NOMO-1 treated with DMSO at 0.1 percent for 48 hours (cell line): Measurements from ENCODE around the gene IGF2BP3.
"Not testable (repeated sequence)": the region's sequence is repeated elsewhere in the genome, so short reads cannot be mapped to it uniquely, and the experiment has no call there.

Experiments
- DNase-seq: peaks from one replicate; lab custom pipeline; 2025; ENCODE audit not compliant: unreplicated experiment; lab: John Stamatoyannopoulos, UW

IGF2BP3 gene

DNA sequence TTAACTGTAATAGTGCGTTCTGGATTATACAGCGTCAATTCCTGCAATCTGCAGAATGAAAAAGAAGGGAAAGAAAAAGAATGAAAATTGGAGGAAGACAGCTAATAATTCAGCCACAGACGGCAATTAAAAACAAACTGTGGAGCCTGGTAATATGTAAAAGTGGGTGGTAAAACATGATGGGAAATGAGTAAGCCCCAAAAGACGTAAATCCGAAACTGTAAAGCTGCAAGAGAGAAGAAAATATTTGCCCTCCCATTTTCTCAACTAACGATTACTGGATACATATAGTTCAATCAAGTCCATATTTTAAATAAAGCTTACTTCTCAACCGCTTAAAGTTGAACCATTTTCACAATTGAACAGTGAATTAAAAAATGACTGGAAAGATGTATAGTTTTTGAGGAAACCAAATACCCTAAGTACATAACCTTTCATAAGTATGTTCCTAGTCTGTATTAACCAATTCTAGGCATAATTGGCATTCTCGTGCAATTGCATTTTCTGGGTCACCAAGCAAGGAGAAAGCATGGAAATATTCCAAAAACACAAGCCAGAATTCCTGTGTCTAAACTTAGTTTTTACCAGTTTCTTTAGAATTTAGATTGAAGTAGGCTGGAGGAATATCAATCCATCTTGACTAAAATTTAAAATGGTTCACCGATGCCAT is 126.3 kb downstream of the IGF2BP3 start:
- DNase-seq: no peak

DNA sequence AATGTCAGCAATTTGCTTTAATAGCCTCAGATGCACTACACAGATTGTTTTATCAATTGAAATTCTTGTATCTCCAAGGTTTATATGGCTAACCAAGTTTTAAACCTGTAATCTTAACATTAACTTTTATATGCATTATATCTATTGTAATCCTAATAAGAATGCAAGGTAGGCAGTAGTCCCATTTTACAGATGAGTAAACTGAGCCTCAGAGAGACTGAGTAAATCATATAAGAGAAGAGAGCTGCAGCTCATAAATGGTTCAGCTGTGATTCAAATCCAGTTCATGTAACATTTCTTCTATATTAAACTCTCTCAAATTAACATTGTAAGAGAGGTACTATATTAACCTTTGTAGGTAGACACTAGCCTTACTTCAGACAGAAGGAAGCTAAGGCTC is 127.2 kb downstream of the IGF2BP3 start:
- no peak for DNase-seq

DNA sequence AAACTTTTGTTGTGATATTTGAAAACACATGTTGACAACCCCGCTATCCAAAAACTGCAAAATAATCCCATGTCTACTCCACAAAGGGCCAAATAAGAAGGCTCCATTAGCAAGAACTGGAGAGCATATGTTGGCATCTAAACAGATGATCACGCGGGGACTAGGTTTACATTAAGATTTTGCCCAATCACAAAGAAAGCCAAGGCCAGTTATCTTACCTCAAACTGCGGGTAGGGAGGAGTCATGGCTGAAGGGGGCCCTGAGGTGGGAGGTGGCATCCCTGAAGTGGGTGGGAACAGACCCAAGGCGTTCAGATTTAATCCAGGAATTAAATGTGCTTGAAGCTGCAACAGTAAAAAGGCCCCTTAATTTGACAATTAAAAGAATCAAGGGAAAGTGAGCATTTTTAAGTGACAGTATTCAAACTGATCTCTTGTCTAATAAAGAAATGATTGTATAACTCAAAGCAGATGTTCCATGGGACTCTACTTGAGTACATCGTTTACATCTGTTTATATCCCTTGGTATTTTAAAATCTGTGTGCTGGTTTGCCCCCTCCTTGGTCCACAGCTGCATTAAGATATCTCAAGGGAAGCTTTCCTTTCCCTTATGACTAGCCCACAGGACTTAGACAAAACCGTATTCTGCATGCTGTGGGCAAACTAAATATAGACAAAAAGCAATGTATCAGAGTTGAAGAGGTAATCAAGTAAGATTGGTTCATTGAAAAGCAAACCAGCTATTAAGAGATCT is 128.3 kb downstream of the IGF2BP3 start:
- no peak for DNase-seq

DNA sequence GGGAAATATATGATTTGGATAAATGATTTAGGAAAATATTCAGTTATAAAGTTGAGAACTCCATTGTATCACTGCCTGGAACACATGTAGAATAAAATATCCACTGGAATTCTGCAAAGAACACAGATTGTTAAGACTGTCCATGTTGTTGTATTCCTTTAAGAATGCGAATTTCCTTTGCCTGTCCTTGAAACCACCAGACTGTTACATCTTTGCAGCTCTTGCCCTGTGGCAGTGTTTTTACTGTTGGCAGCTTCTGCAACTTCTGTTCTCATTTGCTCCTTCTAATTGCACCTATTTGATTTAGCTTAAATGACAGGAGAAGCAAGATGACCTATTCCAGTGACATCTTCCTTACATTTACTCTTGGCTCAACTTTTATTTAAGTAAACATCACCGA is 131.4 kb downstream of the IGF2BP3 start:
- no peak for DNase-seq

DNA sequence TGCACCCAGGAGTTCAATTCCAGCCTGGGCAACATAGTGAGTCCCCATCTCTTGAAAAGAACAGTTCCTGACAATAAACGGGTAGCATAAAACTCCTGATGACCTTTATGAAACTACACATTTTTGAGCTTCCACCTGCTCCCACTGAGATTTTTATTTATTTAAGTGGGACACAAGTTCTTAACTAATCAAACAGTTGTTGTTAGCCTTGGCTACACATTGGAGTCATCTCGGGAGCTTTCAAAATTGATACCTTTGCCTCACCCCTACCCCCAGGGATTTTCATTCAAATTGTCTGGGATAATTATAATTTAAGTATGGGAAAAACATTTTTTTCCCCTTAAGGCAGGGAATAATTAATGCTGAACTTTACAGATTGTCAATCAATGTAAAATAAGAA is 131.9 kb downstream of the IGF2BP3 start:
- DNase-seq: no peak

DNA sequence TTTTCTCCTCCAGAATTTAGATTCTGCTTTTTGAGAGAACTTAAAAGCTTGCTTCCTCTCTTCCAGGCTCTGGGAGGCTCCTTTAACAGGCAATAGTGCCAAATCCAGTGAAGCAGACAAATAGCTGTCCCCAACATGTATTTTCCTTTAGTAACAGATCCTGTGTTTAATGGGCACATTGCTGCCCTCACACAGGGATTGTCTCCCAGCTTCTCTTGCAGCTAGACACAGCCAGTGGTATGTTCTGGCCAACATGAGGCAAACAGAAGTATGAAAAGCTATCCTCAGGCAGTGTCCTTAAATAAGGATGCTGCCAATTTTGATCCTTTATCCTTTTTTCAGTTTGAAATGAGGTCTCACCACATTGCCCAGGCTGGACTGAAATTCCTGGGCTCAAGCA is 132.9 kb downstream of the IGF2BP3 start:
- no peak for DNase-seq

DNA sequence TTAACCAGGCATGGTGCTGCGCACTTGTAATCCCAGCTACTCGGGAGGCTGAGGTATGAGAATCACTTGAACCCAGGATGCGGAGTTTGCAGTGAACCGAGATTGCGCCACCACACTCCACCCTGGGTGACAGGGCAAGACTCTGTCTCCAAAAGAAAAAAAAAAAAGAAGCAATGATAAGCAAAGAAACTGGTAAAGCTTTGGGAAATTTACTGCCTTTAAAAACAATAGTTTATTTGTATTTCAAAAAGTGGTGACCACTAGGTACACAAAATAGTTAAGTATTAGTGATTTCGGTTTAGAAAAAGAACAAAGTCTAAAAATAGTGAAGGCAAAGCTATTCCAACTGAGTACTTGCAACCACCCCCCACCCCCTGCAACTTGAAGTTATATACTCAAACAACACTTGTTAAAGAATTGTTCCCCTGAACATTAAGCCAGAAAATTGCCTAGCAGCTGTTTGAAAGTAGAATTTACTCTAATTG is 133.4 kb downstream of the IGF2BP3 start:
- no peak for DNase-seq

DNA sequence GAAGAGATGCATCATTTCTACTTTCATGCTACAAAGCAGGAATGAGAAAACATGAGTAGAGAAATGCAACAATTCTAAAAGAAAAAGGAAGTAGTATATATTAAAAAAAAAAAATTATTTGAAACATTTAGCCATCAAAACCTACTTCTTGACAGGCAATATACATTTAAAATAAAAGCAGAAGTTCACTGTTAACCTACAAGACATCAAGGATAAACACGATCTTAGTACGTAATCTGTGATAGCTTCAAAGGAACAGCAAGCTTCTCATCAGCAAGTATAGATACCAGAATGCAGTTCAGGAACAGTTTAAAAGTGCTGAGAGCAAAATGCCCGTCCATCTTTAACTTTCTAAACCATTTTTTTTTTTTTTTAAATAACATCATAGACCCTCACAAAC is 134.2 kb downstream of the IGF2BP3 start:
- peak; percentile 49 for DNase-seq

DNA sequence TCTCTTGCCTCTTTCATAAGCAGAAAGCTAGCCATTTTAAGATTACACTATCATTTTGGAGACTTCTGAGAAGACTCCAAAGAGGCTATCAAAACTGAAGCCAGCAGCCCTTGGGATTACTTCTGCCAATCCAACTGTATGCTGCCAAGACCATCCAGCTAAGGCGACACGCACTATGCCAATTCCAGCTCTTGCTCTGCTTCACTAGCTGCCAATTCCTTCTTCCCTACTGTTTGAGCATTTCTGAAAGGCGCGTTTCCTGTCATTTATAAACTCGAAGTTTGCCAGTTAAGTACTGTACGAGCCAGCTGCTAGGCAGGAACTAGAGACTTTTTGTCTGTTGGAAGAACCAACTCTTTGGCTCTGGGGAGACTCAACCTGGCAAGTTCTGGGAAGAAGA is 134.7 kb downstream of the IGF2BP3 start:
- no peak for DNase-seq

DNA sequence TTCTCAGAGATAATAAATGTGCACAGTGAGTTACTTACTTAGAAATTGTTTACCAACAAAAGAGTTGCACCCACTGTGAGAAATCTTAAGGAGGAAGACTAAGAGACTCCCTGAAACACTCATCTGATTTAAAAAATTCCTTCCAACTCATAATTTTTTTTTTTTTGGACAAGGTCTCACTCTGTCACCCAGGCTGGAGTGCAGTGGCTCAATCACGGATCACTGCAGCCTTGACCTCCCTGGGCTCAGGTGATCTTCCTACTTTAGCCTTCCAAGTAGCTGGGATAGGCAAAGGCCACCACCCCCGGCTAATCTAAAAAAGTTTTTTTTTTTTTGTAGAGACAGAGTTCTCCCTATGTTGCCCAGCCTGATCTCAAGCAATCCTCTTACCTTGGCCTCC is 135.2 kb downstream of the IGF2BP3 start:
- no peak for DNase-seq

DNA sequence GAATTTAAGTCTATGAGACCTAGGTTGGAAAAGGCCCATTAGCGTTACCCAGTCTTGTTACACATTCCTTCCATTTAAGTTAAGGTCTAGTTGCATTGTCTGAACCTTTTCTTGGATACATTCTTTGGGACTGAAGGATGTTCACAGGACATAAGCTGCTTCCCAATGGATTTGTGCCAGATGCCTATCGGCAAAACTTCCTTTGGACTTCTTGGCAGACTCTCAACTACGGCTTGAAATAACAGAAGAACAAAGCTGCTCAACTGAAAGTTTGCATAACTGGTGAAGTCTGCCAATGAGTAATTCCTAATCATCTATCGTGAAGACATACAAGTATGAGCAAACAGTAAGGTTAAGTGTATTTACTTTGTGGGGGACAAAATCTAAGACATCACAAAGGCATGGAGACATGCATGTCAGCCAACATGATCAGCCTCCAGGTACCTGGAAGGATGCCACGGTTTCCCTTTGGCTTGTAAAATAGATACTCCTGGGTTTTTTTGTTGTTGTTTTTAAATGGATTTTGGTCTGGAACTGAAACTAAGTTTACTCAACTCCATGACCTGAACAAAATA is 135.7 kb downstream of the IGF2BP3 start:
- DNase-seq: no peak

DNA sequence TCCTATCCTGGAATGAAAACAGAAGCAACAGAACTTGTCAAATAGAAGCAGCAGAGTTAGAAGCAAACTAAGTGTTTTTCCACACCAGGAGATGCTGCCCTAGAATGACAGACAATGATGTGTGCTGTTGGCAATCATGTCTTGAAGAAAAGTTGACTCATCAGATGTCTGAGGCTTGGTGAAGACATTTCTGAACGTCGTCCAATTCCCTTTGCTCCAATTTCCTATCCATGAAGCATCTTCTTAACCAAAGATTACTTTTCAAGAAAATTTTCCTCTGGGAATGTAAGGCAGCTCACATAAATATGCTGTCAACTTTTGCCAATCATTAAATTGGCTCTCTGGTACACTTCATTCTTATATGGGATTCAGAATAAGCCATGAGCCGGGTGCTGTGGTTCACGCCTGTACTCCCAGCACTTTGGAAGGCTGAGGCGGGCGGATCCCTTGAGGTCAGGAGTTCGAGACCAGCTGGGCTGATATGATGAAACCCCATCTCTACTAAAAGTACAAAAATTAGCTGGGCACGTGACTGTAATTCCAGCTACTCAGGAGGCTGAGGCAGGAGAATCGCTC is 136.5 kb downstream of the IGF2BP3 start:
- no peak for DNase-seq

DNA sequence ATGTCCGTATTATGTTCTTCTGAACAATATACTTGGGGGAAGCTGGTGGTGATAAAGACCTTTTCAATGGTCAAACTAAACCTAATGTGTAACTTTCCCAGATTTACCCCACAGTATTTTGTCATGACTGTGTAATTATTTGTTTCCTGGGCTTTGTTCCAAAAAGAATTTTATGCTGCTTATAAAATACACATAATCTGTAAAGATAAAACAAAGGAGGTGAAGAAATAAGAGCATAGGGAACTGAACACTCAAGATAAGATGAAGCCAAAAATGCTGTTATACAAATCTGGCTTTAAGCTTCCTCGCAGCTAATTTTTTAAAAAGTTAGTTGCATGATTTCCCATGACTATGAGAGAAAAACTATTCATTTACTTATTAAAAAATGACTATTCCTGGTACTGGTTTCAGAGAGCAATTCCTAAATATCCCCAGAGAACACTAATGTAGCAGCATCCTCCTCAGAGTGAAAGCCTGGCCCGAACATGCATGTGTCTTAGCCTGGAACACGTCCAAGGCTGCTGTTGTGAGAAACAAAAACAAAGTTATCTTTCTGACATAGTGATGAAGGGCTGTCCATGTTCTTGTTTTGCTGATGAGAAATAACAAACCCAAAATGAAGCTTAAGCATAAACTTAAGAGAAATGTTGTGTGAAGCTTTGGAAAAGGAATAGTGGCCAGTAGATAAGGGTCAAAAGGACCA is 137.2 kb downstream of the IGF2BP3 start:
- DNase-seq: no peak

DNA sequence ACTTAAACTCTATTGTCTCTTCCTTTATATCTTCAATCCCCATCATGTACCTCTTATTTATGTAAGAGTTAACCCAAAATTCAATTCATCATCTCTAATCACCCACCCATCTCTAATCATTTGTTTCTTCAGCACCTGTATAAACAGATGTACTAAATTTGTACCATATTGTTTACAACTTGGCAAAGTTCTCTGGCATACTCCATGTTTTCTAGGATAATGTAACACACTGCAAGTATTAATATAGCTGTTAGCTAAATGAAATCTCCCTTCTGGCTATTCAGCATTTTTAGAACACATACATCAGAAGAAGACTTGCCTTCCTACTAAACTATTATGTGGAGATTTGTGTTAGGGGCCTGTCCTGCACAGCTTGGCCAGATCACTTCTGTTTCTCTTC is 138.1 kb downstream of the IGF2BP3 start:
- DNase-seq: no peak

DNA sequence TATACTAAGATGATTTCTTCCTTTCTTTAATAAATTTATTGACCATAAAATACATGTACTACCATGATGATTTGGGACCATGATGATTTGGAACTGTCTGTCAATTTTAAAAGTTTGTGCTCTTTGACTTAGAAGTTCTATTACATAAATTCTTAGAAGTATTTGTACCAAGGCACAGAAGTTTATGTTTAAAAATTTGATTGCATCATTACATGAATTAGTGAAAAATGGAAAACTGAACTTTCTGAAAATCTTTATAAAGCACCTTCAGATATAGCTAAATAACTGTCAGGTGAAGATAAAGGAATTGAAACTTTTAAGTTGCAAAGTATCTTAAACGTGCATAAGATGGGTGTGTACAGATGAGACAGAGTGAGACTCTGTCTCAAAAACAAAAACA is 139.2 kb downstream of the IGF2BP3 start:
- DNase-seq: no peak

DNA sequence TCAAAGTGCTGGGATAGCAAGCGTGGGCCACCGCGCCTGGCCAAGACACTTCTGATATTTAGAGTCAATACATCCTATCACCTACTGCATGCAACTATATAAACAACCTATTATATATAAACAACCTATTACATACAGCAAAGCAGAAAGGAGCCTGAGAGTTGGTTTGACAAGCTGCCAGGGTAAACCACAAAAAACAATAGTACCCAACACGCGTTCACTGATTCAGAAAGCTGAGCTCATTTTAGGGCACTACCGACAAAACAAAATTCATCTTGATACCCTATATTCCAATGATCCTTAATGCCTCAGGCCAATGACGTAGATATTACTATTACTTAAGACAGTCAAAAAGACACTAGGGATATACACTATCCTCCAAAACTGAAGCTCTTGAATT is 154.9 kb downstream of the IGF2BP3 start:
- no peak for DNase-seq

DNA sequence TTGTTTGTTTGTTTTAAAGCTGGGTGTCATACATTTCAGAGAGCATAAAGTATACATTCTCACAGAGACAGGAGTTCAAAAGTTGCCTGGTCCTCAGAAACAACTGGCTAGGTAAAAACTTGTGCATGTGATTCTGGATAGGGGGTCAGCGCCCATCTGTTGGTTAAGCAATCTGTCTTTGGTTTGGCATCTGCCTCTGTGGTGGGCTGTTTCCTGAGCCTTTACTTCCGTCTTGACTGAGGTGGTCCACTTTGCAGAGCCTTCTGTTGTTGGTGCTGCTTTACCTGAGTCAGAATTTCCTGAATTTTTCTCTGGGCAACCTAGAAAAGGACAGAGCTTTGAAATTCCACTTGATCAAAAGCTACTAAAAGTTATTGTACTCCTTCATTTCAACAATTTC is 158.2 kb downstream of the IGF2BP3 start:
- not testable (repeated sequence) for DNase-seq

DNA sequence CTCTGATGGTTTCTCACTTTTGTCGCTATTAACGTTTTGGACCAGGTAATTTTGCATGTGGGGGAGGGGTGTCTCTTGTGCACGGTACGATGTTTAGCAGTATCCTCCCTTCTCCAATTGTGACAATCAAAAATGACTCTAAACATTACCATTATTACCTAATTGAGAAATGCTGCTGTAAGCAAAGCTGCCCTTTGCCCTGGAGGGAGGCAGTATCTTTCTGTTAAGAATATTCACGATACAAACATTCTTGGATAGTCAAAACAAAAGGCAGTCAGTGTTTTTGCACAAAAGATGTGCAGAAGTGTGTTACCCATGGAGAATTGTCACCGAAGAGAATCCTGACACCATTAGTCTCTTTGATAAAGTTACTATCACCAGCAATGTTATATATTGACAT is 161.5 kb downstream of the IGF2BP3 start:
- no peak for DNase-seq

DNA sequence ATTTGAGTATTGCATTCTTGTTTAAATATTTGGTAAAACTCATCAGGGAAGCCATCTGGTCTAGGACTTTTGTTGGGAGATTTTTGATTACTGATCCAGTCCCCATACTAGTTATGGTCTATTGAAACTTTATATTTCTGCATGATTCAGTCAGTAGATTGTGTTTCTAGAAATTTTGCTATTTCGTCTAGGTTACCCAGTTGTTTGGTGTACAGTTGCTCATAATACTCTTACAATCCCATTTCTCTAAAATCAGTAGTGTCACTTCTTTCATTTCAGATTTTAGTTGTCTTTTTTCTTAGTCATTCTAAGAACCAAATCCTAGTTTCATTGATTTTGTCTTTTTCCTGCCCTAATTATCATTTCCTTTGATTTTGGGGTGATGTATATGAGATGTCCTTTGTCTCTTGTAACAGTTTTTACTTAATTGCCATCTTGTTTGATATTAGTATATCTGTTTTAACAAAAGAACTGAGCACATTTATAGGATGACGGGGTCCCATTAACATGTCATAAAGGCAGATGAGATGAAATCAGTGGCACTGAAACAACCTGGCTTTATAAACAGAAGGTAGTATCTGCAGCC is 163.3 kb downstream of the IGF2BP3 start:
- DNase-seq: no peak

DNA sequence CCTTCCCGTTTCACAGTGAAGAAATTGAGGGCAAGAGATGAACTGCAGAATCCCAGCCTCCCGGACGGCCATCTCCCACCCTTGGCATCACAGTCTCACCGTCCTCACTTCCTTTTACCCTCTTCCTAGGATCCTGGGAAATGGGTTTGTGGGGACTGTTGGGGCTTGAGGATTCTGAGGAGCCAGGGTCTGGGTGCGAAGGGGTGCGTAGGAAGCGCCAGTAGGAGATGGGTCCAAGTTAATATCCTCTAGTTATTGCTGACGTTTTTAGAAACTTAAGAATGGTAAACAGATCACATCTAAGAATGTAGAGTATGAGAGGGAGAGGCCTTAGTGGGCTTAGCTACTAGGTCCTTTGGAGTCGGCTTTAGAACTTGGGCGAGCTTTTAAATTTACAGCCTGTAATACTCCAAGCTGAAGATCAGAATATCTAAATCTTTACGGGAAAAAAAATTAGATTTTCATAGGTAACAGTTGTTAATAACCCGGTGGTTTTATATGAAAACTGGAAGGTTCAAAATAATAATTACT is 170.5 kb downstream of the IGF2BP3 start:
- DNase-seq: no peak
